ENCODE measurements around the gene SH3RF2.

DNA sequence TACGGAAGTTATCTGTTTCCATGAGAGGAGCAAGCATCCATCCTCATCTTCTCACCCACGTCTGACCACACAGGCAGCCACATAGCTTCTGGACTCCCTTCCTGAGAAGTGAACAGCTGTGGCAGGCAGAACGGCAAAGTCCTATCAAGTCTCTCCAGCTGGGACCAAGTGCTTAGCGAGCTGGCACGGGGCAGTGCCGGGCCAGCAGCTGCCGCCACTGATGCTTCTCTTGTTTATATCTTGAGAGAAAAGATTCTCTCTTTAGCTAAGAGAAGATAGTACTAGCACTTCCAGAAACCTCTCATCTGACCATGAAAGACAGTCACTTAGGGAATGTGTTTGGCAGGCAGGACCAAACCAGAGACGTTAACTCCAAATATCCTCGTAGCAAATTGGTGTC, 131.8 kb downstream of the SH3RF2 start:
- TF ChIP-seq ZNF366 (tag by site-specific recombination; conservative IDR thresholded peaks at IDR 0.05) (no peak), HOXA7 (CRISPR knock-in tag; IDR thresholded peaks at IDR 0.05; ENCODE audit: borderline replicate concordance) (no peak), ZNF221 (tag by site-specific recombination; IDR thresholded peaks at IDR 0.05; ENCODE audit: borderline replicate concordance) (no peak), TRIM28 (IDR thresholded peaks at IDR 0.05; ENCODE audit: borderline replicate concordance, low read length) (no peak), ZNF24 (tag by site-specific recombination; IDR thresholded peaks at IDR 0.05) (no peak), YY1 (tag by site-specific recombination; IDR thresholded peaks at IDR 0.05) (no peak), HOXC10 (CRISPR knock-in tag; IDR thresholded peaks at IDR 0.05) (no peak), MEIS1 (CRISPR knock-in tag; IDR thresholded peaks at IDR 0.05; ENCODE audit: borderline replicate concordance) (no peak), SP3 (tag by site-specific recombination; IDR thresholded peaks at IDR 0.05) (no peak)
- TF ChIP-seq, protein P1, sequence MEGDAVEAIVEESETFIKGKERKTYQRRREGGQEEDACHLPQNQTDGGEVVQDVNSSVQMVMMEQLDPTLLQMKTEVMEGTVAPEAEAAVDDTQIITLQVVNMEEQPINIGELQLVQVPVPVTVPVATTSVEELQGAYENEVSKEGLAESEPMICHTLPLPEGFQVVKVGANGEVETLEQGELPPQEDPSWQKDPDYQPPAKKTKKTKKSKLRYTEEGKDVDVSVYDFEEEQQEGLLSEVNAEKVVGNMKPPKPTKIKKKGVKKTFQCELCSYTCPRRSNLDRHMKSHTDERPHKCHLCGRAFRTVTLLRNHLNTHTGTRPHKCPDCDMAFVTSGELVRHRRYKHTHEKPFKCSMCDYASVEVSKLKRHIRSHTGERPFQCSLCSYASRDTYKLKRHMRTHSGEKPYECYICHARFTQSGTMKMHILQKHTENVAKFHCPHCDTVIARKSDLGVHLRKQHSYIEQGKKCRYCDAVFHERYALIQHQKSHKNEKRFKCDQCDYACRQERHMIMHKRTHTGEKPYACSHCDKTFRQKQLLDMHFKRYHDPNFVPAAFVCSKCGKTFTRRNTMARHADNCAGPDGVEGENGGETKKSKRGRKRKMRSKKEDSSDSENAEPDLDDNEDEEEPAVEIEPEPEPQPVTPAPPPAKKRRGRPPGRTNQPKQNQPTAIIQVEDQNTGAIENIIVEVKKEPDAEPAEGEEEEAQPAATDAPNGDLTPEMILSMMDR (tag by site-specific recombination; IDR thresholded peaks at IDR 0.05), result no peak
- TF ChIP-seq, protein P2, sequence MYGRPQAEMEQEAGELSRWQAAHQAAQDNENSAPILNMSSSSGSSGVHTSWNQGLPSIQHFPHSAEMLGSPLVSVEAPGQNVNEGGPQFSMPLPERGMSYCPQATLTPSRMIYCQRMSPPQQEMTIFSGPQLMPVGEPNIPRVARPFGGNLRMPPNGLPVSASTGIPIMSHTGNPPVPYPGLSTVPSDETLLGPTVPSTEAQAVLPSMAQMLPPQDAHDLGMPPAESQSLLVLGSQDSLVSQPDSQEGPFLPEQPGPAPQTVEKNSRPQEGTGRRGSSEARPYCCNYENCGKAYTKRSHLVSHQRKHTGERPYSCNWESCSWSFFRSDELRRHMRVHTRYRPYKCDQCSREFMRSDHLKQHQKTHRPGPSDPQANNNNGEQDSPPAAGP (tag by site-specific recombination; IDR thresholded peaks at IDR 0.05), result no peak

Measured in HEK293 (cell line).